Measurements from ENCODE around the gene MTHFR. TPM values are rescaled to one million over a fixed set of nuclear protein-coding genes. Genes with fewer than 3 reads are reported as not detected.

The MTHFR gene
- polyA plus RNA-seq, 1 of the 3 experiments (the other 2 are of a cell fraction) = 5.3 TPM

DNA sequence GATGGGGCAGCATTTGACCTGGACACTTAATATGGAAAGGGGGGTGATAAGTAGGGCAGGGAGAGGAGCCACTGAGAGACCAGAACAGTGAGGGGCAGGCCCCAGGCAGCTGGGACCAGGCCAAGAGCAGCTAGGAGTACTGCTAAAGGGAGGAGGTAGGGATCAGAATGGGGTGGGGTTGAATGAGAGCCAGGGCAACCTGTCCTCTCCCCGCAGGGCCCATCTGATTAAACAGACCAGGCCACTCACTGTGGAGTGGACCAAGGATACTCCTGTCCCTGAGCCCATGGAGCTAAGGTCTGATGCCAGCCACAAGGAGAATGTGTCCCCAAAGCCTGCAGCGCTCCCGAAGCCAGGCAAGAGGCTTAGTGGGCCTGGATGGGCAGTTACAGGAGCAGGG lies 41.6 kb downstream of the MTHFR start:
- H3K36me3 ChIP-seq (replicated peaks in 1 of 2; ENCODE audit: control insufficient read depth in 1 of 2, insufficient read depth in 2 of 2, low read length in 1 of 2) = no peaks in the 10 kb centered on the region
- peak overlapping the region in 1 of 2 experiments; percentile 24; a peak in 1 of 4 replicates for H3K27ac ChIP-seq (ENCODE audit: low read depth in 2 of 2, low read length in 1 of 2)
- no peaks in the 10 kb centered on the region for H3K9me2 ChIP-seq
- 44% methylated on average over 3 of the region's 3 CpGs for WGBS (ENCODE audit: low lambda C conversion rate)
- peaks cover 0 to 15% of the 10 kb centered on the region in 2 experiments; a peak in 1 of 4 replicates for H3K4me1 ChIP-seq (ENCODE audit: control insufficient read depth in 1 of 2, insufficient read depth in 2 of 2, low read depth in 1 of 2, low read length in 1 of 2)
- H3K27me3 ChIP-seq (ENCODE audit: insufficient read depth) = no peaks in the 10 kb centered on the region
- no peak overlapping the region for H3K9ac ChIP-seq
- H3K4me3 ChIP-seq (ENCODE audit: low read depth in 2 of 2, low read length in 1 of 2) = no peak overlapping the region
- H3F3A ChIP-seq (replicated peaks; ENCODE audit: insufficient read depth) = no peaks in the 10 kb centered on the region
- ChIA-PET POLR2A (no interaction called here), CTCF (interaction anchor here (1.9 to 2.7 kb wide), 2 partner anchors 12 to 21 kb away, joined by 8 read pairs; no protein-coding TSS in a partner anchor)
- H3K79me2 ChIP-seq (ENCODE audit: insufficient read depth) = no peaks in the 10 kb centered on the region
- no peak overlapping the region for H3K4me2 ChIP-seq
- DNase-seq = peak; percentile 77
- no peaks in the 10 kb centered on the region for H3K9me3 ChIP-seq
- TF ChIP-seq RCOR1 (IDR thresholded peaks at IDR 0.05; ENCODE audit: low read length) = 0 out of 2 replicates have a peak, but pooled peaks have one; percentile 21
- TF ChIP-seq, protein P1, sequence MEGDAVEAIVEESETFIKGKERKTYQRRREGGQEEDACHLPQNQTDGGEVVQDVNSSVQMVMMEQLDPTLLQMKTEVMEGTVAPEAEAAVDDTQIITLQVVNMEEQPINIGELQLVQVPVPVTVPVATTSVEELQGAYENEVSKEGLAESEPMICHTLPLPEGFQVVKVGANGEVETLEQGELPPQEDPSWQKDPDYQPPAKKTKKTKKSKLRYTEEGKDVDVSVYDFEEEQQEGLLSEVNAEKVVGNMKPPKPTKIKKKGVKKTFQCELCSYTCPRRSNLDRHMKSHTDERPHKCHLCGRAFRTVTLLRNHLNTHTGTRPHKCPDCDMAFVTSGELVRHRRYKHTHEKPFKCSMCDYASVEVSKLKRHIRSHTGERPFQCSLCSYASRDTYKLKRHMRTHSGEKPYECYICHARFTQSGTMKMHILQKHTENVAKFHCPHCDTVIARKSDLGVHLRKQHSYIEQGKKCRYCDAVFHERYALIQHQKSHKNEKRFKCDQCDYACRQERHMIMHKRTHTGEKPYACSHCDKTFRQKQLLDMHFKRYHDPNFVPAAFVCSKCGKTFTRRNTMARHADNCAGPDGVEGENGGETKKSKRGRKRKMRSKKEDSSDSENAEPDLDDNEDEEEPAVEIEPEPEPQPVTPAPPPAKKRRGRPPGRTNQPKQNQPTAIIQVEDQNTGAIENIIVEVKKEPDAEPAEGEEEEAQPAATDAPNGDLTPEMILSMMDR (IDR thresholded peaks at IDR 0.05) = no peak
- no peak overlapping the region for H2AFZ ChIP-seq (ENCODE audit: low read depth)
- H4K20me1 ChIP-seq (ENCODE audit: insufficient read depth) = no peaks in the 10 kb centered on the region

DNA sequence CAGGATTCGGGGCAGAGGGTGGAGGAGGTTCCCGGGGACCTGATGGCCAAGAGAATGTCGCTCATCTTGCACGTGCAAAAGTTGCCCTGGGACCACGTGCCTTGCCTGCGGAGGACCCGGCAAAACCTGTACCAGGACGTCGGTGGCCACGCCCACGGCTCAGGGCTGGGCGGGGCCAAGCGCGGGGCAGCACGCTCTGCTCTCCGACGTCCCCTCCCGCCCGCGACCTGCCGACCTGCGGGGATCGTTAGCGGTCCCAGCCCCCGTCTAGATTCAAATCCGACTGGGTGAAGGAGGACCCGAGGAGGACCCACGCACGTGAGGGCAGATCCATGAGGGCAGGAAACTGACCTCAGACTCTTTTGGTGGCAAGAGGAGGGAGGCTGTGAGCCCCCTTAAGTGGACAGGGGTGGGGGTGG lies 43.8 kb downstream of the MTHFR start, which contains the start of gene C1orf167:
Gene C1orf167, plus strand, starts transcription at position 206 of the 419 bp plus-strand sequence. CDS start 2,208 bp downstream, outside the sequence.
- H3K27me3 ChIP-seq (ENCODE audit: insufficient read depth) = no peaks in the 10 kb centered on the region
- CTCF ChIA-PET = no interaction called here
- no peaks in the 10 kb centered on the region for H3K36me3 ChIP-seq (replicated peaks in 1 of 2; ENCODE audit: control insufficient read depth in 1 of 2, insufficient read depth in 2 of 2, low read length in 1 of 2)
- H3K4me2 ChIP-seq = no peak within 1 kb of the TSS
- POLR2A ChIA-PET = no interaction called here
- H3K9me2 ChIP-seq = no peaks in the 10 kb centered on the region
- H3K9me3 ChIP-seq = no peaks in the 10 kb centered on the region
- H3K4me1 ChIP-seq (ENCODE audit: control insufficient read depth in 1 of 2, insufficient read depth in 2 of 2, low read depth in 1 of 2, low read length in 1 of 2) = peaks cover 0 to 9% of the 10 kb centered on the region in 2 experiments; a peak in 1 of 4 replicates
- H3K27ac ChIP-seq (ENCODE audit: low read depth in 2 of 2, low read length in 1 of 2) = no peak within 1 kb of the TSS
- no peak within 1 kb of the TSS for H2AFZ ChIP-seq (ENCODE audit: low read depth)
- no peaks in the 10 kb centered on the region for H4K20me1 ChIP-seq (ENCODE audit: insufficient read depth)
- no peak within 1 kb of the TSS for H3K4me3 ChIP-seq (ENCODE audit: low read depth in 2 of 2, low read length in 1 of 2)
- 37% methylated on average over 23 of the region's 29 CpGs for WGBS (ENCODE audit: low lambda C conversion rate)
- TF ChIP-seq REST (IDR thresholded peaks at IDR 0.05; ENCODE audit: low read depth, low read length) = no peak
- no peak for TF ChIP-seq RXRA (IDR thresholded peaks at IDR 0.05; ENCODE audit: borderline replicate concordance, low read depth)
- no peak for TF ChIP-seq NRF1 (IDR thresholded peaks at IDR 0.05; ENCODE audit: low read depth, low read length)
- no peak for TF ChIP-seq TCF12 (IDR thresholded peaks at IDR 0.05)
- no peak for TF ChIP-seq NFIC (IDR thresholded peaks at IDR 0.05; ENCODE audit: borderline replicate concordance)
- TF ChIP-seq EP300 (IDR thresholded peaks at IDR 0.05; ENCODE audit: borderline replicate concordance in 1 of 2, low read depth in 1 of 2, low read length in 1 of 2) = no peak
- no peak for TF ChIP-seq SIN3A (IDR thresholded peaks at IDR 0.05; ENCODE audit: borderline replicate concordance, low read depth, low read length)
- TF ChIP-seq, protein P2, sequence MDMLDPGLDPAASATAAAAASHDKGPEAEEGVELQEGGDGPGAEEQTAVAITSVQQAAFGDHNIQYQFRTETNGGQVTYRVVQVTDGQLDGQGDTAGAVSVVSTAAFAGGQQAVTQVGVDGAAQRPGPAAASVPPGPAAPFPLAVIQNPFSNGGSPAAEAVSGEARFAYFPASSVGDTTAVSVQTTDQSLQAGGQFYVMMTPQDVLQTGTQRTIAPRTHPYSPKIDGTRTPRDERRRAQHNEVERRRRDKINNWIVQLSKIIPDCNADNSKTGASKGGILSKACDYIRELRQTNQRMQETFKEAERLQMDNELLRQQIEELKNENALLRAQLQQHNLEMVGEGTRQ (IDR thresholded peaks at IDR 0.05; ENCODE audit: borderline replicate concordance, low read depth, low read length) = no peak
- TF ChIP-seq ELF1 (IDR thresholded peaks at IDR 0.05) = no peak
- TF ChIP-seq MEF2A (IDR thresholded peaks at IDR 0.05; ENCODE audit: borderline replicate concordance, low read depth) = no peak
- no peak for TF ChIP-seq MXI1 (IDR thresholded peaks at IDR 0.05; ENCODE audit: low read depth, low read length)
- TF ChIP-seq, protein P1 (IDR thresholded peaks at IDR 0.05) = no peak
- no peak for TF ChIP-seq POLR2AphosphoS5 (IDR thresholded peaks at IDR 0.05; ENCODE audit: low read depth, low read length)
- TF ChIP-seq RCOR1 (IDR thresholded peaks at IDR 0.05; ENCODE audit: low read length) = no peak
- no peak for TF ChIP-seq FOSL2 (IDR thresholded peaks at IDR 0.05; ENCODE audit: borderline replicate concordance, low read depth)
- no peak for TF ChIP-seq JUND (IDR thresholded peaks at IDR 0.05)
- TF ChIP-seq CHD2 (IDR thresholded peaks at IDR 0.05; ENCODE audit: low read length, partially characterized antibody) = no peak
- no peak for TF ChIP-seq YY1 (IDR thresholded peaks at IDR 0.05; ENCODE audit: low read depth)
- no peaks in the 10 kb centered on the region for H3F3A ChIP-seq (replicated peaks; ENCODE audit: insufficient read depth)
- no peak within 1 kb of the TSS for H3K9ac ChIP-seq
- no peak for DNase-seq
- H3K79me2 ChIP-seq (ENCODE audit: insufficient read depth) = no peaks in the 10 kb centered on the region

Measured in SK-N-SH (cell line).